ENCODE results near the gene POLR2E. TPM values are rescaled to one million over a fixed set of nuclear protein-coding genes. Genes with fewer than 3 reads are reported as not detected.

Gene POLR2E
- total RNA-seq, 2 donors from 2014 or later, result 155 to 248 TPM

- Mint-ChIP-seq H3K4me1 (peaks cover 14% of the 10 kb centered on the region), H3K9me3 (no peaks in the 10 kb centered on the region), H3K27me3 (no peaks in the 10 kb centered on the region), H3K4me3 (peak overlapping the region; percentile 82), H3K36me3 (ENCODE audit: low read depth) (peaks cover 90% of the 10 kb centered on the region), H3K27ac (peak overlapping the region; percentile 75)
- ATAC-seq (replicated peaks), result peak; percentile 26
Measured at GRCh38 chr19:1074544-1075283, 20.5 kb downstream of the POLR2E start.

- Mint-ChIP-seq H3K4me3 (peak overlapping the region; percentile 82), H3K4me1 (peaks cover 14% of the 10 kb centered on the region), H3K27ac (no peak overlapping the region), H3K9me3 (no peaks in the 10 kb centered on the region), H3K27me3 (no peaks in the 10 kb centered on the region), H3K36me3 (ENCODE audit: low read depth) (peaks cover 90% of the 10 kb centered on the region)
- ATAC-seq (replicated peaks), result no peak
Measured at GRCh38 chr19:1073956-1074517, 21.1 kb downstream of the POLR2E start.

- Mint-ChIP-seq H3K4me3 (peak overlapping the region; percentile 82), H3K27me3 (no peaks in the 10 kb centered on the region), H3K36me3 (ENCODE audit: low read depth) (peaks cover 90% of the 10 kb centered on the region), H3K9me3 (no peaks in the 10 kb centered on the region), H3K4me1 (peaks cover 14% of the 10 kb centered on the region), H3K27ac (no peak overlapping the region)
- no peak for ATAC-seq (replicated peaks)
Measured at GRCh38 chr19:1073063-1073955, 21.9 kb downstream of the POLR2E start.

GRCh38 chr19:1072371-1073015, 22.7 kb downstream of the POLR2E start:
- peak overlapping the region; percentile 82 for H3K4me3 Mint-ChIP-seq
- H3K9me3 Mint-ChIP-seq, result no peaks in the 10 kb centered on the region
- H3K27me3 Mint-ChIP-seq, result no peaks in the 10 kb centered on the region
- no peak for ATAC-seq (replicated peaks)
- H3K36me3 Mint-ChIP-seq (ENCODE audit: low read depth), result peaks cover 88% of the 10 kb centered on the region
- peaks cover 14% of the 10 kb centered on the region for H3K4me1 Mint-ChIP-seq
- H3K27ac Mint-ChIP-seq, result peak overlapping the region; percentile 65

GRCh38 chr19:1070931-1071791, 24.0 kb downstream of the POLR2E start:
- peak overlapping the region; percentile 95 for H3K4me3 Mint-ChIP-seq
- peak overlapping the region; percentile 65 for H3K27ac Mint-ChIP-seq
- ATAC-seq (replicated peaks), result no peak
- peaks cover 75% of the 10 kb centered on the region for H3K36me3 Mint-ChIP-seq (ENCODE audit: low read depth)
- H3K27me3 Mint-ChIP-seq, result no peaks in the 10 kb centered on the region
- no peaks in the 10 kb centered on the region for H3K9me3 Mint-ChIP-seq
- peaks cover 14% of the 10 kb centered on the region for H3K4me1 Mint-ChIP-seq

- Mint-ChIP-seq H3K27me3 (no peaks in the 10 kb centered on the region), H3K36me3 (ENCODE audit: low read depth) (peaks cover 69% of the 10 kb centered on the region), H3K4me3 (peak overlapping the region; percentile 95), H3K4me1 (peaks cover 8% of the 10 kb centered on the region), H3K27ac (no peak overlapping the region), H3K9me3 (no peaks in the 10 kb centered on the region)
- ATAC-seq (replicated peaks), result no peak
Measured at GRCh38 chr19:1070576-1070930, 24.6 kb downstream of the POLR2E start.

GRCh38 chr19:1069009-1069779, 26.0 kb downstream of the POLR2E start:
- peak overlapping the region; percentile 95 for H3K4me3 Mint-ChIP-seq
- no peaks in the 10 kb centered on the region for H3K9me3 Mint-ChIP-seq
- peaks cover 60% of the 10 kb centered on the region for H3K36me3 Mint-ChIP-seq (ENCODE audit: low read depth)
- peak overlapping the region; percentile 88 for H3K27ac Mint-ChIP-seq
- peak; percentile 59 for ATAC-seq (replicated peaks)
- H3K27me3 Mint-ChIP-seq, result no peaks in the 10 kb centered on the region
- peaks cover 6% of the 10 kb centered on the region for H3K4me1 Mint-ChIP-seq

- peaks cover 52% of the 10 kb centered on the region for H3K36me3 Mint-ChIP-seq (ENCODE audit: low read depth)
- H3K9me3 Mint-ChIP-seq, result no peaks in the 10 kb centered on the region
- peak overlapping the region; percentile 88 for H3K27ac Mint-ChIP-seq
- ATAC-seq (replicated peaks), result peak; percentile 24
- H3K4me3 Mint-ChIP-seq, result peak overlapping the region; percentile 95
- H3K4me1 Mint-ChIP-seq, result peaks cover 6% of the 10 kb centered on the region
- no peaks in the 10 kb centered on the region for H3K27me3 Mint-ChIP-seq
Measured at GRCh38 chr19:1068009-1069001, 26.9 kb downstream of the POLR2E start.

- Mint-ChIP-seq H3K4me1 (peaks cover 6% of the 10 kb centered on the region), H3K36me3 (ENCODE audit: low read depth) (peaks cover 43% of the 10 kb centered on the region), H3K9me3 (no peaks in the 10 kb centered on the region), H3K27me3 (no peaks in the 10 kb centered on the region), H3K4me3 (peak overlapping the region; percentile 95), H3K27ac (peak overlapping the region; percentile 88)
- peak; percentile 27 for ATAC-seq (replicated peaks)
Measured at GRCh38 chr19:1067341-1067957, 27.7 kb downstream of the POLR2E start.

- Mint-ChIP-seq H3K9me3 (no peaks in the 10 kb centered on the region), H3K4me3 (peak within 1 kb of the TSS; percentile 95), H3K4me1 (peaks cover 3% of the 10 kb centered on the region), H3K27me3 (no peaks in the 10 kb centered on the region), H3K36me3 (ENCODE audit: low read depth) (peaks cover 37% of the 10 kb centered on the region), H3K27ac (peak within 1 kb of the TSS; percentile 88)
- ATAC-seq (replicated peaks), result peak; percentile 52
Measured at GRCh38 chr19:1066748-1067340, 28.3 kb downstream of the POLR2E start, which contains the start of gene ARHGAP45. Gene ARHGAP45 (plus strand): TSS chr19:1067167. CDS start chr19:1067406, 239 bp downstream.

- Mint-ChIP-seq H3K27me3 (no peaks in the 10 kb centered on the region), H3K27ac (no peak overlapping the region), H3K9me3 (no peaks in the 10 kb centered on the region), H3K36me3 (ENCODE audit: low read depth) (peaks cover 32% of the 10 kb centered on the region), H3K4me3 (peak overlapping the region; percentile 95), H3K4me1 (no peaks in the 10 kb centered on the region)
- ATAC-seq (replicated peaks), result no peak
Measured at GRCh38 chr19:1066251-1066747, 28.9 kb downstream of the POLR2E start.
